H54 (cell line): ENCODE data around the gene UNKL.

Experiments used
- DNase-seq: peaks from one replicate; pipeline ENCODE4 v3.0.0; 2011; ENCODE audit warnings: low spot score, mixed read lengths; ENCODE audit not compliant: insufficient read length
- FAIRE-seq: peaks from 3 replicates; lab custom pipeline; 2011; peaks lifted over from hg19 to GRCh38; lab: Jason Lieb, UNC
- POLR2A ChIP-seq: IDR thresholded peaks from 2 replicates; pipeline ENCODE4 v1.6.1; 2011; ENCODE audit warnings: low read depth, mild to moderate bottlenecking, low read length

Gene UNKL

GRCh38 chr16:1338855-1339675, 75.4 kb downstream of the UNKL start:
- FAIRE-seq, result no peak
- no peak for TF ChIP-seq POLR2A
- DNase-seq, result no peak

GRCh38 chr16:1338119-1338730, 76.3 kb downstream of the UNKL start:
- TF ChIP-seq POLR2A, result no peak
- FAIRE-seq (no peak), DNase-seq (no peak)

GRCh38 chr16:1337486-1337885, 77.0 kb downstream of the UNKL start:
- no peak for TF ChIP-seq POLR2A
- FAIRE-seq, result no peak
- DNase-seq, result no peak

GRCh38 chr16:1336619-1337018, 77.9 kb downstream of the UNKL start:
- DNase-seq (no peak), FAIRE-seq (no peak)
- TF ChIP-seq POLR2A, result no peak

GRCh38 chr16:1335996-1336395, 78.5 kb downstream of the UNKL start:
- no peak for TF ChIP-seq POLR2A
- DNase-seq, result no peak
- FAIRE-seq, result no peak

DNA sequence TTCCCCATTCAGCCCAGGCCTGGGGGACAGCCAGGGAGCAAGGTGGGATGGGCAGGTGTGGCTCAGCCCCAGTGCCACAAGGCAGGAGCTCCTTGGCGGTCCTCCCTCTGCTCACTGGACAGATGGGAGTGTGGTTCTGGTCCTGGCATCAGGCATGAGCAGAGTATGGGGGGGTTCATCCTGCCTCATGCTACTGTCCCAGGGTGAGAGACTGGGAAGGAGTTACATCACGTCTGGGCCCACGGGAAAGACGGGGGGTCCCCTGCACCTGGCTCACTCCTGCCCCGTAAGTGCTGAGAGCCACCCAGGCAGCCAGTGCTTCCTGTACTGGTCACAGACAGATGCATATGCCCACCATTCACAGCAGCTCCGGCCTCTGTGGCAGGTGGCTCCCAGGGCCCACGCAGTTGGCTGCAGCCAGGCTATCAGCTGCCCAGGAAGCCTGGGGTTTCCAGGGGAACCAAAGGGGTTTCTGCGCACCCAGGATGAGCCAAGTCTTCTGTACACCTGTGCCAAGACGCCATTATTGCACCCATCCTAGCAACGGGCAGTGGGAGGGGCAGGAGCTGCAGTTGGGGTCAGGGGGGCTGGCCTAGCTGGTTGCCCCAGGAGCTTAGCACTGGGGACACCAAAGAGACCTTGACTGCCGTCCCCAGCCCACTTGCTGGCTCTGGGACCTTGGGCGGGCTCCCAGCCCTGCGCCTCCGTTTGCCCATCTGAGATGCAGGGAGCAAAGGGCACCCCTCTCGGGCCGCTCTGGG, 79.1 kb downstream of the UNKL start:
- DNase-seq, result no peak
- TF ChIP-seq POLR2A, result no peak
- FAIRE-seq, result no peak

- no peak for TF ChIP-seq POLR2A
- DNase-seq, result no peak
- FAIRE-seq, result no peak
Observed at GRCh38 chr16:1334739-1335138, 79.8 kb downstream of the UNKL start.

DNA sequence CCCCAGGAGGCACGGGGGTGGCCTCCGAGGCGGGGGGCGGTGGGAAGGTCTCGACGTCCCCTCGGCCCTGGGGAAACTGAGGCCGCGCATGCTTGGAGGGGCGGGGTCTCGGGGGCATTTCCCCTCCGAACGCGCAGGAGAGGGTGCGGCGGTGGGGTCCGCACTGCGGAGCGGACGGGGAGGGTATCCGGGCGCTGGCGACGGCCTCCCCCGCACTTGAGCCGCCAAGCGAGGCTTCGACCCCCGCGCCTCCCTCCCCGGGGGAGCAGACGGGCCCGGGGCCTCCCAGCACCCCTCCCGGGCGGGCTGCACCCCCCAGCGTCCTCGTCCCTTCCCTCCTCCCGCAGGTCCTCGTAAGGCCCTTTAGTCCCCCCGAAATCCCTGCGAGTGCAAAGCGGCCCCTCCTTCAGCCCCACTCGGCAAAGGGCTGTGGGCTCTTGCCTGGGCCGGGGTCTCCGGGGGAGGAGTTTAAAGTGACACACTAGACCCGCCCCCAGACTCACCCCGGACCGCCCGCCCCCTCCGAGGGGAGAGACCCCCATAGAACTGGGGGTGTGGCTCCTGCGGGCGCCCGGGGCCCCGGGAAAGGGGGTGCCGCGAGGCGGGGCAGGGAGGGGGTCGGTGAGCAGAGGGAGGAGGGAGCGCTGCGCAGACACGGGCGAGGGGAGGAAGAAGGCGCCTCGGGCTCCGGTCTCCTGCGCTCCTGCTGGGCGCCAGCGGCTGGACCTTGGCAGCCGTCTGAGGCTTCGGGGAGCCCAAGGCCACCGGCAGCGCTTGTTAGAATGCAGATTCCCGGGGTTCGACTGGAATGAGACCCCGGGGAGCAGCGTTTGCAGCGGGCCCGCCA, 80.4 kb downstream of the UNKL start:
- FAIRE-seq (no peak), DNase-seq (no peak)

DNA sequence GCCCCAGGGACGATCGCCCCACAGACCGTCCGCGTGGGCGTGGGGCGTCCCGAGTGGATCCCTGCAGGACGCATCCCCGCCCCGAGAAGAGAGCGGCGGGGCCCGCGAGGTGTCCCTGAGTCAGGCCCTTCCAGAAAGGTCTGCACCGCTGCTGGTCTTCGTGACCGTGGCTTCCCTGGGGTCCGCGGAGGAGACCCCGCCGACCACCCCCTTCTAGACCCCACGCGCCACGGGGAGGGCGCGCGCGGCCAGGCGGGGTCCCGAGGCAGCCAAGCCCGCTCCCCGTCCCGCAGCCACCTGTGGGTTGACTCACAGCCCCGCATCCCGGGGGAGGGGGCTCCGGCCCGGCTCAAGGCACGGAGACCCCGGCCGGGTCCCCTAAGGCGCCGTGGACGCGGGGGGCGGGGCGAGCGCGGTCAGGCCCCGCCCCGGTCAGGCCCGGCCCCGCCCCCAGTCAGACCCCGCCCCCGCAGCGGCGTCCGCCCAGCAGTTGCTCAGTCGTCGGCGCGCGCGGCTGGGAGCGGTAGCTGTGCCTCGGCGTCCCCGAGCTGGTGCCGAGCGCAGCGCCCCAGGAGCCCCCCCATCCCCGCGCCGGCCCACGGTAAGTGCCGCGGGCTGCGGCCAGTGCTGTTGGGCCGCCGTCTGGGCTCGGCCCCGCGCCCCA, 81.2 kb downstream of the UNKL start, which contains the start of gene BAIAP3:
TSS of gene BAIAP3 (plus strand) at position 497 of the 664 bp plus-strand sequence. CDS start 4,905 bp downstream, outside the sequence.
- peak; percentile 51 for TF ChIP-seq POLR2A
- FAIRE-seq (no peak), DNase-seq (no peak)

More for the DNA sequence above, 80.4 kb downstream of the UNKL start:
- no peak for TF ChIP-seq POLR2A

DNA sequence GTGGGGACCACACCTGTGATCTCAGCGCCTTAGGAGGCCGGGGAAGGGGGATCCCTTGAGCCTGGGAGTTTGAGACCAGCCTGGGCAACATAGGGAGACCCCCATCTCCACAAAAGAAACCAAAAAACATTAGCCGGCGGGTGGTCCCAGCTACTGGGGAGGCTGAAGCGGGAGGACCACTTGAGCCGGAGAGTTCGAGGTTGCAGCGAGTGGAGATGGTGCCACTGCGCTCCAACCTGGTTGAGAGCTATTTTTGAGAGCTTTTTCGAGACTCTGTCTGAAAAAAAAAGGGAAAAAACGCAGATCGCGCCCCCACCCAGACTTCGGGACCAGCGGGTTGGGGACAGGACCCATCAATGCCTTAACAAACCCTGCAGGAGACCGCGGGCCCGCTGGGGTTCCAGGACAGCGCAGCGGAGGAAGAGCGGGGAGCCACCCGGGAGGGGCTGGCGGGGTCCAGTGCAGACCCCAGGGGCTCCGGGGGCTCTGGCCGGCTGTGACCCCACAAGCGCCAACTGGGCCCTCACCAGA, 81.8 kb downstream of the UNKL start:
- no peak for FAIRE-seq

GRCh38 chr16:1331712-1332617, 82.5 kb downstream of the UNKL start:
- DNase-seq (peak; percentile 96), FAIRE-seq (no peak)
- no peak for TF ChIP-seq POLR2A

More for the DNA sequence above, 81.8 kb downstream of the UNKL start:
- no peak for DNase-seq
- TF ChIP-seq POLR2A, result no peak
